HL-60 (cell line): ENCODE measurements around the gene FTSJ1.

ENCODE experiments used
- DNase-seq, 2 experiments: peaks; one replicate each; pipeline ENCODE4 v3.0.0-alpha.2; 2010 to 2020; ENCODE audit warnings: low read depth in 1 of 2, low spot score in 1 of 2
- H3K27ac ChIP-seq: fragments of 250-450 bp; sonication (Bioruptor Pico); replicated peaks from 2 replicates; pipeline ENCODE4 v1.5.1; 2020; ENCODE audit warnings: mild to moderate bottlenecking, moderate library complexity
- H3K27me3 ChIP-seq: fragments of 250-450 bp; sonication (Bioruptor Pico); 2 replicates; pipeline ENCODE4 v1.5.1; 2021; ENCODE audit warnings: mild to moderate bottlenecking, moderate library complexity; ENCODE audit not compliant: insufficient read depth, poor library complexity, severe bottlenecking
- H3K4me3 ChIP-seq: replicated peaks from 2 replicates; pipeline ENCODE4 v1.5.1; 2011; ENCODE audit warnings: mild to moderate bottlenecking, control low read depth, low read length; ENCODE audit not compliant: insufficient read depth
- GABPA ChIP-seq: IDR thresholded peaks from 2 replicates; pipeline ENCODE4 v1.6.1; 2012; ENCODE audit warnings: low read depth
- POLR2AphosphoS5 ChIP-seq: IDR thresholded peaks from 2 replicates; pipeline ENCODE4 v1.6.1; 2012; ENCODE audit warnings: low read depth
- SPI1 ChIP-seq: IDR thresholded peaks from 2 replicates; pipeline ENCODE4 v1.6.1; 2012; ENCODE audit warnings: low read depth, mild to moderate bottlenecking, borderline replicate concordance
- TF ChIP-seq, protein P1 (sequence below): IDR thresholded peaks from one replicate; pipeline ENCODE4 v1.5.1; 2011; ENCODE audit warnings: low read length, control low read depth, inconsistent platforms; ENCODE audit not compliant: insufficient read depth
- TF ChIP-seq, protein P2 (sequence below): IDR thresholded peaks from 2 replicates; pipeline ENCODE4 v1.6.1; 2012; ENCODE audit warnings: low read depth; ENCODE audit not compliant: insufficient replicate concordance

Gene FTSJ1

DNA sequence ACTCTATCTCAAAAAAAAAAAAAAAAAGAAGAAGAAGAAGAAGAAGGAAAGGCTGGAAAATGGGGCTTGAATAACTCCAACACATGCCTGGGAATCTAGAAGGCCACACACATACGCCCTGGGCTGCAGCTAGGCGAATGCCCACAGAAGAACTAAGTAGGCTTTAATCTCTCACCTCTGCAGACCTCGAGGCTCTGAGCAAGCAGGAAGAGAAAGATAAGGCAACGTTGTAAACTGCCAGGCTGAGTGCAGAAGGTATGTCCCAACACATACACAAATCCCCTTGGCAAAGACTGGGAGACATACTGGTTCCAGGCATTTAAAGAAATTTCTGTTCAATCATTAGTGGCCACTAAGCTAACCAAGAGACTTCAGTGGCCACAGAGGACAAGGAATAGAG lies 24.3 kb upstream of the FTSJ1 start:
- TF ChIP-seq GABPA, result no peak
- TF ChIP-seq, protein P1, sequence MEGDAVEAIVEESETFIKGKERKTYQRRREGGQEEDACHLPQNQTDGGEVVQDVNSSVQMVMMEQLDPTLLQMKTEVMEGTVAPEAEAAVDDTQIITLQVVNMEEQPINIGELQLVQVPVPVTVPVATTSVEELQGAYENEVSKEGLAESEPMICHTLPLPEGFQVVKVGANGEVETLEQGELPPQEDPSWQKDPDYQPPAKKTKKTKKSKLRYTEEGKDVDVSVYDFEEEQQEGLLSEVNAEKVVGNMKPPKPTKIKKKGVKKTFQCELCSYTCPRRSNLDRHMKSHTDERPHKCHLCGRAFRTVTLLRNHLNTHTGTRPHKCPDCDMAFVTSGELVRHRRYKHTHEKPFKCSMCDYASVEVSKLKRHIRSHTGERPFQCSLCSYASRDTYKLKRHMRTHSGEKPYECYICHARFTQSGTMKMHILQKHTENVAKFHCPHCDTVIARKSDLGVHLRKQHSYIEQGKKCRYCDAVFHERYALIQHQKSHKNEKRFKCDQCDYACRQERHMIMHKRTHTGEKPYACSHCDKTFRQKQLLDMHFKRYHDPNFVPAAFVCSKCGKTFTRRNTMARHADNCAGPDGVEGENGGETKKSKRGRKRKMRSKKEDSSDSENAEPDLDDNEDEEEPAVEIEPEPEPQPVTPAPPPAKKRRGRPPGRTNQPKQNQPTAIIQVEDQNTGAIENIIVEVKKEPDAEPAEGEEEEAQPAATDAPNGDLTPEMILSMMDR, result no peak
- TF ChIP-seq SPI1, result no peak
- no peaks in the 10 kb centered on the region for H3K27me3 ChIP-seq
- H3K4me3 ChIP-seq, result no peak overlapping the region
- no peak for DNase-seq
- no peak overlapping the region for H3K27ac ChIP-seq

GRCh38 chrX:48456628-48457331 lies 19.2 kb upstream of the FTSJ1 start:
- H3K27ac ChIP-seq, result no peak overlapping the region
- no peak overlapping the region for H3K4me3 ChIP-seq
- DNase-seq, result no peak
- no peaks in the 10 kb centered on the region for H3K27me3 ChIP-seq
- TF ChIP-seq, protein P2, sequence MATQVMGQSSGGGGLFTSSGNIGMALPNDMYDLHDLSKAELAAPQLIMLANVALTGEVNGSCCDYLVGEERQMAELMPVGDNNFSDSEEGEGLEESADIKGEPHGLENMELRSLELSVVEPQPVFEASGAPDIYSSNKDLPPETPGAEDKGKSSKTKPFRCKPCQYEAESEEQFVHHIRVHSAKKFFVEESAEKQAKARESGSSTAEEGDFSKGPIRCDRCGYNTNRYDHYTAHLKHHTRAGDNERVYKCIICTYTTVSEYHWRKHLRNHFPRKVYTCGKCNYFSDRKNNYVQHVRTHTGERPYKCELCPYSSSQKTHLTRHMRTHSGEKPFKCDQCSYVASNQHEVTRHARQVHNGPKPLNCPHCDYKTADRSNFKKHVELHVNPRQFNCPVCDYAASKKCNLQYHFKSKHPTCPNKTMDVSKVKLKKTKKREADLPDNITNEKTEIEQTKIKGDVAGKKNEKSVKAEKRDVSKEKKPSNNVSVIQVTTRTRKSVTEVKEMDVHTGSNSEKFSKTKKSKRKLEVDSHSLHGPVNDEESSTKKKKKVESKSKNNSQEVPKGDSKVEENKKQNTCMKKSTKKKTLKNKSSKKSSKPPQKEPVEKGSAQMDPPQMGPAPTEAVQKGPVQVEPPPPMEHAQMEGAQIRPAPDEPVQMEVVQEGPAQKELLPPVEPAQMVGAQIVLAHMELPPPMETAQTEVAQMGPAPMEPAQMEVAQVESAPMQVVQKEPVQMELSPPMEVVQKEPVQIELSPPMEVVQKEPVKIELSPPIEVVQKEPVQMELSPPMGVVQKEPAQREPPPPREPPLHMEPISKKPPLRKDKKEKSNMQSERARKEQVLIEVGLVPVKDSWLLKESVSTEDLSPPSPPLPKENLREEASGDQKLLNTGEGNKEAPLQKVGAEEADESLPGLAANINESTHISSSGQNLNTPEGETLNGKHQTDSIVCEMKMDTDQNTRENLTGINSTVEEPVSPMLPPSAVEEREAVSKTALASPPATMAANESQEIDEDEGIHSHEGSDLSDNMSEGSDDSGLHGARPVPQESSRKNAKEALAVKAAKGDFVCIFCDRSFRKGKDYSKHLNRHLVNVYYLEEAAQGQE, result no peak
- no peak for TF ChIP-seq POLR2AphosphoS5
- no peak for TF ChIP-seq SPI1
- TF ChIP-seq GABPA, result no peak
- TF ChIP-seq, protein P1, result no peak

DNA sequence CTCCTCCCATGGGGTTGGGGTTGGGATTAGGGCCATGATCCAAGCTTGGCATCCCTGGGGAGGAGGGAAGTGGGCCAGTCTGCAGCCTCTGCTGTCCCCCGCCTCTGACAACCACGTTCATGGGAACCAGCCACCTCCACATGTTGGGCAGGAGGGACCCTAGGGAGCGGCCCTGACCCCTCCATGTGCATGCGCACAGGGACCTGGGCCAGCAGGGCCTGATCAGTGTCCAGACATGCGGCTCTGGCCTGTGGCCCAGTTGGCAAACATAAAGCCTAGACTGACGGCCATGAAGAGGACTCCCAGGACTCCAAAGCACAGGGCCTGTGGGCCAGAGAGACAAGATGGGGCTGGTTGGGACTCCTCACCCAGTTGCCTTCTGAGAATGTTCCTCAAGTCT lies 17.3 kb upstream of the FTSJ1 start:
- no peak for DNase-seq
- Histone ChIP-seq H3K4me3 (no peak overlapping the region), H3K27ac (no peak overlapping the region), H3K27me3 (no peaks in the 10 kb centered on the region)
- TF ChIP-seq, protein P1, result no peak
- TF ChIP-seq, protein P2, result no peak
- no peak for TF ChIP-seq SPI1
- no peak for TF ChIP-seq POLR2AphosphoS5
- TF ChIP-seq GABPA, result no peak

DNA sequence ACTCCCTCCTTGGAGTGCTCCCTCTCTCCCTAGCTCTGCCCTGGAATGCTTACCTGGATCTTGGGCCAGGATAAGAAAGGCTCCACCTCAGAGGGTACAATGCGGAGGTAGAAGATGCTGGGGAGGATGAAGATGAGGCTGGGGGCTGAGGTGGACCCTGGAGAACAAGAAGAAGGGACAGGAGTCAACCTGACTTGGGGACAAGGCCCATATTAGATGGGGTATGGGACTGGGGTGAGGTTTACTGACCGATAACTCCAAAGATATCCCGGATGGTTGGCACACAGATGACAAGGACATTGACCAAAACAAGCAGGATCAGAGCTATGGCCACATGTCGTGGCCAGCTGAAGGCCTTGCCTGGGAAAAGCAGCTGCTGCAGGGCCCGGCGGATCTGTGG lies 16.5 kb upstream of the FTSJ1 start:
- Histone ChIP-seq H3K4me3 (no peak overlapping the region), H3K27me3 (no peaks in the 10 kb centered on the region), H3K27ac (no peak overlapping the region)
- TF ChIP-seq, protein P1, result no peak
- TF ChIP-seq GABPA (no peak), POLR2AphosphoS5 (no peak), SPI1 (no peak)
- TF ChIP-seq, protein P2, result no peak
- no peak for DNase-seq
